H1 (cell line): Measurements from ENCODE around the gene ATPAF1. TPM values are rescaled to one million over a fixed set of nuclear protein-coding genes. Genes with fewer than 3 reads are reported as not detected.
A peak's percentile ranks its signal among the peaks of the same experiment; 100 is the strongest.

ENCODE experiments used
- CTCF ChIA-PET: fragments of 300-600 bp; sonication (Branson Sonifier 250); formaldehyde crosslinking; loops from one replicate; lab custom pipeline; 2021; ENCODE audit not compliant: partially characterized antibody; lab: Charles Lee
- POLR2A ChIA-PET: fragments of 300-600 bp; sonication (Branson Sonifier 250); formaldehyde crosslinking; loops from one replicate; lab custom pipeline; 2021; ENCODE audit warnings: inconsistent platforms; ENCODE audit not compliant: partially characterized antibody; lab: Charles Lee
- DNase-seq, 2 experiments: peaks; one replicate each; pipeline versions ENCODE4 v3.0.0 to v3.0.0-alpha.2; 2010 to 2022; ENCODE audit warnings: low spot score in 2 of 2, low read depth in 1 of 2, mixed read lengths in 1 of 2
- FAIRE-seq: peaks from 2 replicates; lab custom pipeline; 2011; peaks lifted over from hg19 to GRCh38; lab: Jason Lieb, UNC
- H2AFZ ChIP-seq: 2 replicates; pipeline ENCODE4 v1.8.1; 2012; ENCODE audit warnings: low read length, inconsistent platforms
- H2AK5ac ChIP-seq: 2 replicates; pipeline ENCODE4 v1.6.1; 2013; ENCODE audit warnings: low read depth, low read length
- H2BK120ac ChIP-seq: replicated peaks from 2 replicates; pipeline ENCODE3; 2013; ENCODE audit warnings: low read depth, low read length, inconsistent platforms
- H2BK12ac ChIP-seq: 2 replicates; pipeline ENCODE4 v1.6.1; 2013; ENCODE audit warnings: low read depth, low read length
- H2BK15ac ChIP-seq: 2 replicates; pipeline ENCODE4 v1.6.1; 2013; ENCODE audit warnings: low read length
- H2BK20ac ChIP-seq: 2 replicates; pipeline ENCODE4 v1.6.1; 2013; ENCODE audit warnings: low read length
- H2BK5ac ChIP-seq: 2 replicates; pipeline ENCODE4 v1.6.1; 2013; ENCODE audit warnings: low read depth, low read length
- H3K14ac ChIP-seq: 2 replicates; pipeline ENCODE4 v1.6.1; 2013; ENCODE audit warnings: inconsistent platforms; ENCODE audit not compliant: insufficient read length
- H3K18ac ChIP-seq: 2 replicates; pipeline ENCODE4 v1.6.1; 2013; ENCODE audit warnings: low read length; ENCODE audit errors: extremely low read depth
- H3K23ac ChIP-seq: 2 replicates; pipeline ENCODE4 v1.6.1; 2013; ENCODE audit warnings: inconsistent platforms; ENCODE audit not compliant: insufficient read length
- H3K23me2 ChIP-seq: 2 replicates; pipeline ENCODE4 v1.6.1; 2013; ENCODE audit warnings: low read depth, low read length
- H3K27ac ChIP-seq: 2 replicates; pipeline ENCODE4 v1.6.1; 2011; ENCODE audit warnings: low read depth, low read length, inconsistent platforms
- H3K27me3 ChIP-seq, 4 experiments: replicated peaks in 1 of 4; 1 replicate in 1 of 4; 2 replicates in 3 of 4; pipeline versions ENCODE4 v1.6.1 to v1.8.1; 2011 to 2013; ENCODE audit warnings: low read length in 3 of 4, mild to moderate bottlenecking in 3 of 4, inconsistent platforms in 2 of 4, mixed read lengths in 2 of 4, moderate library complexity in 1 of 4; ENCODE audit not compliant: control insufficient read depth in 3 of 4, insufficient read depth in 3 of 4; ENCODE audit errors: extremely low read depth in 1 of 4
- H3K36me3 ChIP-seq, 4 experiments: 2 replicates each; pipeline versions ENCODE4 v1.6.1 to v1.8.1; 2011 to 2013; ENCODE audit warnings: mild to moderate bottlenecking in 4 of 4, low read length in 3 of 4, moderate library complexity in 2 of 4, control low read depth in 1 of 4, inconsistent platforms in 1 of 4; ENCODE audit not compliant: insufficient read depth in 4 of 4, control insufficient read depth in 2 of 4
- H3K4ac ChIP-seq: replicated peaks from 2 replicates; pipeline ENCODE3; 2013; ENCODE audit warnings: low read length, low read depth, mixed read lengths, inconsistent platforms; ENCODE audit not compliant: insufficient read length
- H3K4me1 ChIP-seq, 4 experiments: replicated peaks in 1 of 4; 1 replicate in 1 of 4; 2 replicates in 3 of 4; pipeline versions ENCODE4 v1.6.1 to v1.8.1; 2011 to 2013; ENCODE audit warnings: low read length in 3 of 4, inconsistent platforms in 2 of 4, mixed read lengths in 1 of 4; ENCODE audit not compliant: insufficient read depth in 4 of 4, control insufficient read depth in 3 of 4
- H3K4me2 ChIP-seq, 2 experiments: 2 replicates each; pipeline versions ENCODE4 v1.6.1 to v1.8.1; 2011 to 2013; ENCODE audit warnings: low read depth in 2 of 2, low read length in 2 of 2, control low read depth in 1 of 2, inconsistent platforms in 1 of 2, mild to moderate bottlenecking in 1 of 2; ENCODE audit not compliant: insufficient read depth in 1 of 2
- H3K4me3 ChIP-seq, 4 experiments: fragments of 200-600, 300-600 bp in 1 of 4; sonication (generic), shearing (Covaris generic), sonication (Bioruptor Twin) in 1 of 4; 2 replicates each; pipeline versions ENCODE4 v1.5.1 to v1.8.1; 2011 to 2016; ENCODE audit warnings: low read length in 4 of 4, low read depth in 3 of 4, control low read depth in 2 of 4, inconsistent platforms in 2 of 4, mild to moderate bottlenecking in 2 of 4, mixed read lengths in 1 of 4, moderate library complexity in 1 of 4; ENCODE audit not compliant: insufficient read depth in 2 of 4; ENCODE audit errors: extremely low read depth in 1 of 4
- H3K56ac ChIP-seq: replicated peaks from 2 replicates; pipeline ENCODE3; 2013; ENCODE audit warnings: low read depth, mild to moderate bottlenecking, mixed read lengths, low read length, inconsistent platforms; ENCODE audit not compliant: insufficient read length
- H3K79me1 ChIP-seq: 2 replicates; pipeline ENCODE4 v1.6.1; 2013; ENCODE audit warnings: low read depth, low read length, control low read depth
- H3K79me2 ChIP-seq, 2 experiments: 2 replicates each; pipeline versions ENCODE4 v1.6.1 to v1.8.1; 2012 to 2013; ENCODE audit warnings: low read length in 2 of 2, mild to moderate bottlenecking in 2 of 2, inconsistent platforms in 1 of 2; ENCODE audit not compliant: insufficient read depth in 2 of 2, control insufficient read depth in 1 of 2
- H3K9ac ChIP-seq, 4 experiments: replicated peaks in 1 of 4; 1 replicate in 1 of 4; 2 replicates in 3 of 4; pipeline versions ENCODE4 v1.6.1 to v1.8.1; 2011 to 2013; ENCODE audit warnings: low read depth in 3 of 4, low read length in 3 of 4, control low read depth in 2 of 4, mild to moderate bottlenecking in 2 of 4, moderate library complexity in 2 of 4, inconsistent platforms in 1 of 4; ENCODE audit errors: extremely low read depth in 1 of 4
- H3K9me3 ChIP-seq, 2 experiments: 2 replicates each; pipeline versions ENCODE4 v1.6.1 to v1.8.1; 2012 to 2013; ENCODE audit warnings: mild to moderate bottlenecking in 2 of 2, moderate library complexity in 2 of 2, control low read depth in 1 of 2, inconsistent platforms in 1 of 2, low read depth in 1 of 2, low read length in 1 of 2, mixed read lengths in 1 of 2; ENCODE audit not compliant: insufficient read depth in 2 of 2
- H4K20me1 ChIP-seq, 2 experiments: replicated peaks in 1 of 2; 2 replicates each; pipeline versions ENCODE3 to v1.8.1; 2011 to 2013; ENCODE audit warnings: inconsistent platforms in 2 of 2, low read length in 2 of 2, mild to moderate bottlenecking in 1 of 2; ENCODE audit not compliant: insufficient read depth in 2 of 2, control insufficient read depth in 1 of 2
- H4K5ac ChIP-seq: 2 replicates; pipeline ENCODE4 v1.6.1; 2013; ENCODE audit warnings: low read length, low read depth, mixed read lengths, inconsistent platforms; ENCODE audit not compliant: insufficient read length
- H4K8ac ChIP-seq: 2 replicates; pipeline ENCODE4 v1.8.0; 2013; ENCODE audit warnings: mild to moderate bottlenecking, moderate library complexity, low read length, inconsistent platforms; ENCODE audit not compliant: insufficient read depth; ENCODE audit errors: extremely low read depth
- H4K91ac ChIP-seq: replicated peaks from 2 replicates; pipeline ENCODE3; 2013; ENCODE audit warnings: low read length, mixed read lengths, inconsistent platforms; ENCODE audit not compliant: insufficient read length
- CHD1 ChIP-seq: IDR thresholded peaks from 2 replicates; pipeline ENCODE4 v1.6.1; 2012; ENCODE audit warnings: low read depth, low read length, improper control_type of control experiment
- WGBS, 2 experiments: shearing (Covaris generic) in 1 of 2; methylation state at CpG; one replicate each; pipeline versions ENCODE4 v1.1.6 to v1.1.7; 2013 to 2015; ENCODE audit warnings: low lambda C conversion rate in 2 of 2, mixed read lengths in 2 of 2, inconsistent platforms in 1 of 2, low coverage in 1 of 2, missing lambda C conversion rate in 1 of 2; ENCODE audit not compliant: insufficient replicate concordance in 2 of 2, insufficient coverage in 1 of 2, insufficient read length in 1 of 2; ENCODE audit errors: extremely low coverage in 1 of 2, missing lambda C conversion rate in 1 of 2; 5-methylcytosine and 5-hydroxymethylcytosine counted together
- polyA plus RNA-seq, 7 experiments: library from polyadenylated mRNA; depleted of rRNA in 3 of 7; stranded (reverse) in 5 of 7; unstranded in 2 of 7; fragments of >200 nt in 5 of 7; fragments of 200-250 nt in 2 of 7; gene quantifications; 1 replicate in 5 of 7; 2 replicates in 1 of 7; 4 replicates in 1 of 7; pipeline versions ENCODE4 v1.2.1 to v1.2.3, GENCODE V29; 2011 to 2013; ENCODE audit warnings: missing spikeins in 2 of 7, mixed read lengths in 2 of 7
- total RNA-seq: library from RNA; stranded (reverse); fragmentation: NEBNext Ultra II Directional; extraction: Animal tissue kit (Norgen Biotek cat#: 25700); gene quantifications from 2 replicates; pipeline ENCODE4 v1.2.1, GENCODE V29; 2021

ATPAF1 gene
- total and polyA plus RNA-seq, 2 of the 8 experiments (the other 6 are each of a cell fraction or from before 2014, with no cell fraction given) = 46.7 to 55.9 TPM

- Histone ChIP-seq H3K9ac (no peak overlapping the region), H3K18ac (no peak overlapping the region; the same call in 1 of the 2 replicates), H4K8ac (no peak overlapping the region), H2BK20ac (no peak overlapping the region), H3K79me2 (no peaks in the 10 kb centered on the region), H3K9me3 (no peaks in the 10 kb centered on the region), H3K23ac (no peak overlapping the region), H2AFZ (no peak overlapping the region), H4K5ac (no peak overlapping the region), H2BK120ac (no peak overlapping the region), H3K4me2 (peak overlapping the region in 1 of 2 experiments; percentile 70; a peak in 1 of 4 replicates), H4K91ac (no peak overlapping the region), H2BK15ac (peak overlapping the region; percentile 97), H3K56ac (no peak overlapping the region), H3K23me2 (peaks cover 7% of the 10 kb centered on the region; the same call in 1 of the 2 replicates), H2AK5ac (no peak overlapping the region), H3K4ac (no peak overlapping the region), H3K4me1 (peaks cover 11 to 35% (median 24%) of the 10 kb centered on the region in 4 experiments), H3K79me1 (no peaks in the 10 kb centered on the region), H2BK12ac (peak overlapping the region; percentile 81; the same call in 1 of the 2 replicates), H3K36me3 (no peaks in the 10 kb centered on the region), H3K4me3 (no peak overlapping the region), H3K27ac (no peak overlapping the region), H3K14ac (no peak overlapping the region), H2BK5ac (peak overlapping the region; percentile 44; the same call in 1 of the 2 replicates), H3K27me3 (peaks cover 0 to 11% (median 9%) of the 10 kb centered on the region in 4 experiments; a peak in 5 of 7 replicates), H4K20me1 (no peaks in the 10 kb centered on the region)
- no peak for DNase-seq
- no peak for FAIRE-seq
- WGBS, 2 experiments = 60% methylated on average over 1 of the region's 2 CpGs; no CpG with 5 or more reads in 1 of the 2 experiments
- CTCF ChIA-PET = interaction anchor here (1.5 to 14.2 kb wide), 5 partner anchors 11 to 87 kb away, joined by 4 to 126 read pairs (median 34); partner anchors contain the start of gene MKNK1
- no peak for TF ChIP-seq CHD1
- POLR2A ChIA-PET = interaction anchor here (1.1 to 2.0 kb wide), 5 partner anchors 9 to 104 kb away, joined by 3 to 8 read pairs (median 3); partner anchors contain the start of genes EFCAB14 and MKNK1
These were observed 53.1 kb downstream of the ATPAF1 start for GRCh38 chr1:46615088-46615487.
